ENCODE data around the gene PLGRKT.

DNA sequence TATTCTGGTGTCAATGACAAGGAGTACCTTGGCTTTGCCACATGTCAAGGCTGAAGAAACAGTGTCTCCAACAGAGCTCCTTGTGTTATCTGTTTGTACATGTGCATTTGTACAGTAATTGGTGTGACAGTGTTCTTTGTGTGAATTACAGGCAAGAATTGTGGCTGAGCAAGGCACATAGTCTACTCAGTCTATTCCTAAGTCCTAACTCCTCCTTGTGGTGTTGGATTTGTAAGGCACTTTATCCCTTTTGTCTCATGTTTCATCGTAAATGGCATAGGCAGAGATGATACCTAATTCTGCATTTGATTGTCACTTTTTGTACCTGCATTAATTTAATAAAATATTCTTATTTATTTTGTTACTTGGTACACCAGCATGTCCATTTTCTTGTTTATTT lies 32.4 kb upstream of the PLGRKT start:
- TF ChIP-seq, protein P1, sequence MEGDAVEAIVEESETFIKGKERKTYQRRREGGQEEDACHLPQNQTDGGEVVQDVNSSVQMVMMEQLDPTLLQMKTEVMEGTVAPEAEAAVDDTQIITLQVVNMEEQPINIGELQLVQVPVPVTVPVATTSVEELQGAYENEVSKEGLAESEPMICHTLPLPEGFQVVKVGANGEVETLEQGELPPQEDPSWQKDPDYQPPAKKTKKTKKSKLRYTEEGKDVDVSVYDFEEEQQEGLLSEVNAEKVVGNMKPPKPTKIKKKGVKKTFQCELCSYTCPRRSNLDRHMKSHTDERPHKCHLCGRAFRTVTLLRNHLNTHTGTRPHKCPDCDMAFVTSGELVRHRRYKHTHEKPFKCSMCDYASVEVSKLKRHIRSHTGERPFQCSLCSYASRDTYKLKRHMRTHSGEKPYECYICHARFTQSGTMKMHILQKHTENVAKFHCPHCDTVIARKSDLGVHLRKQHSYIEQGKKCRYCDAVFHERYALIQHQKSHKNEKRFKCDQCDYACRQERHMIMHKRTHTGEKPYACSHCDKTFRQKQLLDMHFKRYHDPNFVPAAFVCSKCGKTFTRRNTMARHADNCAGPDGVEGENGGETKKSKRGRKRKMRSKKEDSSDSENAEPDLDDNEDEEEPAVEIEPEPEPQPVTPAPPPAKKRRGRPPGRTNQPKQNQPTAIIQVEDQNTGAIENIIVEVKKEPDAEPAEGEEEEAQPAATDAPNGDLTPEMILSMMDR (IDR thresholded peaks at IDR 0.05), result no peak
- TF ChIP-seq POLR2A (IDR thresholded peaks at IDR 0.05), result no peak

Measured in uterus (tissue), 2 donors.